Peyer's patch (tissue), 4 donors: Measurements from ENCODE around the gene PAPSS2. TPM values are rescaled to one million over a fixed set of nuclear protein-coding genes. Genes with fewer than 3 reads are reported as not detected.

Experiments used
- DNase-seq, 3 donors: peaks; one replicate each; pipeline ENCODE4 v3.0.0-alpha.2; 2017 to 2019
- H3K27ac ChIP-seq, 4 donors: fragments of 200-600 bp; sonication (generic); one replicate each; pipeline ENCODE4 v1.5.1; 2016 to 2019
- H3K27me3 ChIP-seq, 2 donors: fragments of 200-600 bp; sonication (generic); one replicate each; pipeline ENCODE4 v1.5.1; 2019
- H3K36me3 ChIP-seq, 3 donors: fragments of 200-600 bp; sonication (generic); one replicate each; pipeline ENCODE4 v1.5.1; 2016 to 2019
- H3K4me1 ChIP-seq, 4 donors: fragments of 200-600 bp; sonication (generic); one replicate each; pipeline ENCODE4 v1.5.1; 2016 to 2019
- H3K4me3 ChIP-seq, 4 donors: fragments of 200-600 bp; sonication (generic); 1 replicate in 3 of 4; 2 replicates in 1 of 4; pipeline ENCODE4 v1.5.1; 2016 to 2019; ENCODE audit warnings: mild to moderate bottlenecking in 1 of 4
- H3K9me3 ChIP-seq, 4 donors: fragments of 200-600 bp; sonication (generic); one replicate each; pipeline ENCODE4 v1.5.1; 2016 to 2019; ENCODE audit warnings: mild to moderate bottlenecking in 1 of 4
- CTCF ChIP-seq, 6 experiments: fragments of 450-650 bp in 4 of 6; fragments of 200-600 bp in 2 of 6; sonication (generic) in 1 of 6; IDR thresholded peaks; one replicate each; pipeline ENCODE4 v1.5.1; 2017 to 2019; ENCODE audit warnings: antibody characterized with exemption in 6 of 6, mild to moderate bottlenecking in 3 of 6, moderate library complexity in 1 of 6
- POLR2A ChIP-seq, 2 donors: fragments of 450-650 bp; IDR thresholded peaks; one replicate each; pipeline ENCODE4 v1.5.1; 2017; ENCODE audit warnings: antibody characterized with exemption in 2 of 2, mild to moderate bottlenecking in 2 of 2, moderate library complexity in 2 of 2
- total RNA-seq, 4 donors: library from RNA; depleted of rRNA; stranded (reverse); fragments of >200 nt; gene quantifications; one replicate each; pipeline ENCODE4 v1.1.0, GENCODE V29; 2016

PAPSS2 gene
- total RNA-seq, 4 donors from 2014 or later = 28.1 to 166 (median 146) TPM

GRCh38 chr10:87696922-87697745 is 37.5 kb downstream of the PAPSS2 start:
- Histone ChIP-seq H3K4me1 (peaks cover 0 to 21% (median 0%) of the 10 kb centered on the region in 4 donors), H3K4me3 (no peak overlapping the region), H3K36me3 (no peaks in the 10 kb centered on the region), H3K27ac (peak overlapping the region in 3 of 4 donors; percentile 20 to 43 (median 30)), H3K27me3 (no peaks in the 10 kb centered on the region), H3K9me3 (no peaks in the 10 kb centered on the region)
- TF ChIP-seq POLR2A (IDR thresholded peaks at IDR 0.05) = no peak
- DNase-seq = peak in 2 of 3 donors; percentile 54 to 60

GRCh38 chr10:87700031-87700796 is 40.5 kb downstream of the PAPSS2 start:
- no peak for DNase-seq
- TF ChIP-seq POLR2A (IDR thresholded peaks at IDR 0.05) (no peak), CTCF (IDR thresholded peaks at IDR 0.05) (no peak)
- no peak overlapping the region for H3K4me3 ChIP-seq
- peaks cover 0 to 17% (median 0%) of the 10 kb centered on the region in 4 donors for H3K4me1 ChIP-seq
- H3K27me3 ChIP-seq = no peaks in the 10 kb centered on the region
- H3K27ac ChIP-seq = peak overlapping the region in 1 of 4 donors; percentile 21
- H3K9me3 ChIP-seq = no peaks in the 10 kb centered on the region
- no peaks in the 10 kb centered on the region for H3K36me3 ChIP-seq

- H3K27ac ChIP-seq = peak overlapping the region in 3 of 4 donors; percentile 23 to 67 (median 56)
- no peak overlapping the region for H3K4me3 ChIP-seq
- TF ChIP-seq POLR2A (IDR thresholded peaks at IDR 0.05) (no peak), CTCF (IDR thresholded peaks at IDR 0.05) (no peak)
- no peaks in the 10 kb centered on the region for H3K36me3 ChIP-seq
- H3K4me1 ChIP-seq = peaks cover 0 to 10% (median 0%) of the 10 kb centered on the region in 4 donors
- DNase-seq = no peak
- no peaks in the 10 kb centered on the region for H3K27me3 ChIP-seq
- H3K9me3 ChIP-seq = no peaks in the 10 kb centered on the region
Observed at GRCh38 chr10:87702260-87702972, 42.7 kb downstream of the PAPSS2 start.

- TF ChIP-seq POLR2A (IDR thresholded peaks at IDR 0.05) (no peak), CTCF (IDR thresholded peaks at IDR 0.05) (no peak)
- H3K27ac ChIP-seq = peak overlapping the region in 3 of 4 donors; percentile 23 to 67 (median 56)
- H3K9me3 ChIP-seq = no peaks in the 10 kb centered on the region
- H3K36me3 ChIP-seq = no peaks in the 10 kb centered on the region
- peak in 2 of 3 donors; percentile 59 to 69 for DNase-seq
- no peak overlapping the region for H3K4me3 ChIP-seq
- H3K4me1 ChIP-seq = peaks cover 0 to 8% (median 0%) of the 10 kb centered on the region in 4 donors
- no peaks in the 10 kb centered on the region for H3K27me3 ChIP-seq
Observed at GRCh38 chr10:87702973-87703294, 43.3 kb downstream of the PAPSS2 start.

- no peak for TF ChIP-seq CTCF (IDR thresholded peaks at IDR 0.05)
- TF ChIP-seq POLR2A (IDR thresholded peaks at IDR 0.05) = no peak
- H3K27ac ChIP-seq = no peak overlapping the region
- no peak for DNase-seq
Observed at GRCh38 chr10:87703771-87704170, 44.1 kb downstream of the PAPSS2 start.

More at GRCh38 chr10:87703771-87704170, 44.1 kb downstream of the PAPSS2 start:
- H3K4me1 ChIP-seq = peaks cover 0 to 8% (median 0%) of the 10 kb centered on the region in 4 donors
- H3K27me3 ChIP-seq = no peaks in the 10 kb centered on the region
- no peaks in the 10 kb centered on the region for H3K9me3 ChIP-seq
- H3K4me3 ChIP-seq = no peak overlapping the region
- H3K36me3 ChIP-seq = no peaks in the 10 kb centered on the region
